Calu3 (cell line): ENCODE results near the gene PDZK1IP1. TPM values are rescaled to one million over a fixed set of nuclear protein-coding genes. Genes with fewer than 3 reads are reported as not detected.

ENCODE experiments used
- BruUV-seq: library from RNA; stranded (reverse); fragments of 400-500 nt; replicated peaks from 2 replicates; lab custom pipeline; 2021; lab: Mats Ljungman, UMichigan
- CTCF ChIA-PET: fragments of 300-600 bp; sonication (Branson Sonifier 250); formaldehyde crosslinking; loops from one replicate; lab custom pipeline; 2022; ENCODE audit warnings: antibody characterized with exemption; lab: Charles Lee
- DNase-seq: peaks from one replicate; pipeline ENCODE4 v3.0.0; 2022
- H3K27ac Mint-ChIP-seq: one replicate; pipeline ENCODE4 v1.8.0; 2022; ENCODE audit warnings: mixed read lengths; ENCODE audit not compliant: unreplicated experiment
- H3K27me3 Mint-ChIP-seq: one replicate; pipeline ENCODE4 v1.8.0; 2022; ENCODE audit warnings: mixed read lengths; ENCODE audit not compliant: unreplicated experiment
- H3K36me3 Mint-ChIP-seq: one replicate; pipeline ENCODE4 v1.8.0; 2022; ENCODE audit warnings: mild to moderate bottlenecking, moderate library complexity, mixed read lengths; ENCODE audit not compliant: insufficient read depth, unreplicated experiment
- H3K4me1 Mint-ChIP-seq: one replicate; pipeline ENCODE4 v1.8.0; 2022; ENCODE audit warnings: mild to moderate bottlenecking, low read depth, mixed read lengths; ENCODE audit not compliant: unreplicated experiment
- H3K4me3 Mint-ChIP-seq: one replicate; pipeline ENCODE4 v1.8.0; 2022; ENCODE audit warnings: mild to moderate bottlenecking, low read depth, moderate library complexity, mixed read lengths; ENCODE audit not compliant: unreplicated experiment
- H3K9me3 Mint-ChIP-seq: one replicate; pipeline ENCODE4 v1.8.0; 2022; ENCODE audit warnings: low read depth, mixed read lengths; ENCODE audit not compliant: unreplicated experiment
- CTCF ChIP-seq: fragments of 200-600 bp; IDR thresholded peaks from one replicate; pipeline ENCODE4 v1.8.0; 2022; ENCODE audit warnings: antibody characterized with exemption; ENCODE audit not compliant: unreplicated experiment
- intact Hi-C: fragments of 100-400 bp; cut with micrococcal nuclease; formaldehyde crosslinking; loops from one replicate; pipeline ENCODE4 v1.10.0; 2022; ENCODE audit not compliant: unreplicated experiment
- total RNA-seq: library from RNA; stranded (reverse); gene quantifications from 2 replicates; pipeline ENCODE4 v1.2.3, GENCODE V29; 2022

The PDZK1IP1 gene
- total RNA-seq, 1 experiment from 2014 or later = 327 TPM

GRCh38 chr1:47174656-47175020 lies 15.2 kb downstream of the PDZK1IP1 start:
- H3K27ac Mint-ChIP-seq = no peak overlapping the region
- DNase-seq = no peak
- CTCF ChIA-PET = interaction anchor here (0.6 to 1.1 kb wide), 4 partner anchors 10 to 732 kb away, joined by 3 to 4 read pairs (median 4); partner anchors contain the start of gene PDZK1IP1
- intact Hi-C loops = loop anchor here (5.0 to 10.0 kb wide), 3 partner anchors 67 to 430 kb away; no protein-coding TSS in a partner anchor
- no peaks in the 10 kb centered on the region for H3K9me3 Mint-ChIP-seq
- no peaks in the 10 kb centered on the region for H3K27me3 Mint-ChIP-seq
- peaks cover 27% of the 10 kb centered on the region for H3K4me1 Mint-ChIP-seq
- no peak for TF ChIP-seq CTCF
- H3K4me3 Mint-ChIP-seq = no peak overlapping the region
- no TSS peak for BruUV-seq
- peaks cover 9% of the 10 kb centered on the region for H3K36me3 Mint-ChIP-seq

- intact Hi-C loops = loop anchor here (5.0 to 10.0 kb wide), 2 partner anchors 295 to 428 kb away; no protein-coding TSS in a partner anchor
- no peaks in the 10 kb centered on the region for H3K36me3 Mint-ChIP-seq
- CTCF ChIA-PET = no interaction called here
- no peak overlapping the region for H3K4me3 Mint-ChIP-seq
- BruUV-seq = no TSS peak
- DNase-seq = no peak
- TF ChIP-seq CTCF = no peak
- peaks cover 18% of the 10 kb centered on the region for H3K27me3 Mint-ChIP-seq
- H3K4me1 Mint-ChIP-seq = peaks cover 12% of the 10 kb centered on the region
- peaks cover 3% of the 10 kb centered on the region for H3K9me3 Mint-ChIP-seq
- H3K27ac Mint-ChIP-seq = no peak overlapping the region
Observed at GRCh38 chr1:47172782-47173181, 17.1 kb downstream of the PDZK1IP1 start.

- no peak for DNase-seq
- no peak for TF ChIP-seq CTCF
- intact Hi-C loops = no loop called here
- Mint-ChIP-seq H3K27ac (no peak overlapping the region), H3K4me3 (no peak overlapping the region), H3K9me3 (peaks cover 6% of the 10 kb centered on the region), H3K36me3 (no peaks in the 10 kb centered on the region), H3K27me3 (peaks cover 43% of the 10 kb centered on the region), H3K4me1 (no peaks in the 10 kb centered on the region)
- CTCF ChIA-PET = interaction anchor here (0.6 kb wide), 1 partner anchor 332 kb away, joined by 4 read pairs; no protein-coding TSS in a partner anchor
- no TSS peak for BruUV-seq
Observed at GRCh38 chr1:47164552-47164951, 25.3 kb downstream of the PDZK1IP1 start.

GRCh38 chr1:47161298-47162040 lies 28.4 kb downstream of the PDZK1IP1 start:
- Mint-ChIP-seq H3K4me3 (no peak overlapping the region), H3K9me3 (no peaks in the 10 kb centered on the region), H3K27ac (no peak overlapping the region), H3K4me1 (no peaks in the 10 kb centered on the region), H3K36me3 (no peaks in the 10 kb centered on the region), H3K27me3 (peaks cover 13% of the 10 kb centered on the region)
- intact Hi-C loops = no loop called here
- DNase-seq = no peak
- CTCF ChIA-PET = no interaction called here
- no TSS peak for BruUV-seq
- TF ChIP-seq CTCF = no peak
